Naive B cell (primary cell): ENCODE data around the gene CRMP1. TPM values are rescaled to one million over a fixed set of nuclear protein-coding genes. Genes with fewer than 3 reads are reported as not detected.
A peak's percentile ranks its signal among the peaks of the same experiment; 100 is the strongest.
"Not testable (repeated sequence)": the region's sequence is repeated elsewhere in the genome, so short reads cannot be mapped to it uniquely, and the experiment has no call there.

Experiments used
- ATAC-seq, 2 donors: fragments of 150-1000 bp; cut with Tn5 transposase; 2 replicates each; pipeline ENCODE4 v1.10.0; 2021; ENCODE audit warnings: low read depth in 2 of 2, mild to moderate bottlenecking in 2 of 2, moderate library complexity in 2 of 2
- DNase-seq: peaks from one replicate; pipeline ENCODE4 v3.0.0; 2022
- H3K27ac Mint-ChIP-seq, 6 donors: one replicate each; pipeline ENCODE4 v1.8.0; 2020 to 2022; ENCODE audit warnings: mild to moderate bottlenecking in 6 of 6, mixed read lengths in 6 of 6, moderate library complexity in 5 of 6, inconsistent platforms in 2 of 6
- H3K27me3 Mint-ChIP-seq, 3 donors: one replicate each; pipeline ENCODE4 v1.8.0; 2021 to 2022; ENCODE audit warnings: mixed read lengths in 3 of 3, mild to moderate bottlenecking in 1 of 3
- H3K36me3 Mint-ChIP-seq, 2 donors: one replicate each; pipeline ENCODE4 v1.8.0; 2020 to 2022; ENCODE audit warnings: mixed read lengths in 2 of 2, inconsistent platforms in 1 of 2, mild to moderate bottlenecking in 1 of 2
- H3K4me1 Mint-ChIP-seq, 3 donors: one replicate each; pipeline ENCODE4 v1.8.0; 2020 to 2022; ENCODE audit warnings: mixed read lengths in 3 of 3, inconsistent platforms in 1 of 3, mild to moderate bottlenecking in 1 of 3, moderate library complexity in 1 of 3
- H3K4me3 Mint-ChIP-seq, 8 donors: one replicate each; pipeline ENCODE4 v1.8.0; 2020 to 2022; ENCODE audit warnings: mild to moderate bottlenecking in 8 of 8, mixed read lengths in 8 of 8, moderate library complexity in 8 of 8, inconsistent platforms in 2 of 8
- H3K9me3 Mint-ChIP-seq, 7 donors: one replicate each; pipeline ENCODE4 v1.8.0; 2020 to 2022; ENCODE audit warnings: mixed read lengths in 7 of 7, mild to moderate bottlenecking in 5 of 7, inconsistent platforms in 2 of 7, moderate library complexity in 1 of 7
- polyA plus RNA-seq, 6 donors: library from polyadenylated mRNA; unstranded; fragments of 300-500 nt; fragmentation: Illumina TruSeq; gene quantifications; one replicate each; pipeline ENCODE4 v1.2.3, GENCODE V29; 2021; ENCODE audit warnings: low read depth in 6 of 6

The CRMP1 gene
- polyA plus RNA-seq, 6 donors from 2014 or later = 0.49 to 3.5 (median 1.3) TPM; not detected in 1

GRCh38 chr4:5815641-5816040, 77.2 kb downstream of the CRMP1 start:
- H3K36me3 Mint-ChIP-seq = no peaks in the 10 kb centered on the region
- peaks cover 0 to 16% (median 7%) of the 10 kb centered on the region in 3 donors for H3K27me3 Mint-ChIP-seq
- ATAC-seq = no peak
- H3K4me1 Mint-ChIP-seq = no peaks in the 10 kb centered on the region
- no peak overlapping the region for H3K4me3 Mint-ChIP-seq
- no peak for DNase-seq
- H3K9me3 Mint-ChIP-seq = peaks cover 0 to 3% (median 0%) of the 10 kb centered on the region in 7 donors
- H3K27ac Mint-ChIP-seq = no peak overlapping the region

GRCh38 chr4:5814421-5814820, 78.5 kb downstream of the CRMP1 start:
- Mint-ChIP-seq H3K9me3 (peaks cover 0 to 4% (median 0%) of the 10 kb centered on the region in 7 donors), H3K27me3 (peaks cover 0 to 16% (median 7%) of the 10 kb centered on the region in 3 donors), H3K4me1 (no peaks in the 10 kb centered on the region), H3K27ac (no peak overlapping the region), H3K4me3 (no peak overlapping the region), H3K36me3 (no peaks in the 10 kb centered on the region)
- ATAC-seq (no peak), DNase-seq (no peak)

GRCh38 chr4:5813882-5814255, 79.0 kb downstream of the CRMP1 start:
- Mint-ChIP-seq H3K36me3 (no peaks in the 10 kb centered on the region), H3K27ac (peak overlapping the region in 1 of 6 donors; percentile 44), H3K27me3 (peaks cover 0 to 16% (median 7%) of the 10 kb centered on the region in 3 donors), H3K9me3 (peaks cover 0 to 4% (median 0%) of the 10 kb centered on the region in 7 donors), H3K4me1 (no peaks in the 10 kb centered on the region), H3K4me3 (no peak overlapping the region)
- no peak for DNase-seq
- no peak for ATAC-seq

GRCh38 chr4:5812506-5813229, 80.2 kb downstream of the CRMP1 start:
- ATAC-seq = peak in 1 of 2 donors; percentile 60
- Mint-ChIP-seq H3K4me3 (no peak overlapping the region), H3K27me3 (peaks cover 0 to 16% (median 7%) of the 10 kb centered on the region in 3 donors), H3K4me1 (no peaks in the 10 kb centered on the region), H3K27ac (no peak overlapping the region), H3K9me3 (peaks cover 0 to 4% (median 0%) of the 10 kb centered on the region in 7 donors), H3K36me3 (no peaks in the 10 kb centered on the region)
- DNase-seq = peak; percentile 31

GRCh38 chr4:5812057-5812456, 80.8 kb downstream of the CRMP1 start:
- not testable (repeated sequence) for H3K27ac Mint-ChIP-seq, H3K36me3 Mint-ChIP-seq
- H3K27me3 Mint-ChIP-seq = peaks cover 0 to 16% (median 7%) of the 10 kb centered on the region in 3 donors

GRCh38 chr4:5810770-5811430, 82.0 kb downstream of the CRMP1 start:
- peaks cover 0 to 4% (median 0%) of the 10 kb centered on the region in 7 donors for H3K9me3 Mint-ChIP-seq
- no peak overlapping the region for H3K27ac Mint-ChIP-seq
- H3K4me3 Mint-ChIP-seq = peak overlapping the region in 1 of 8 donors; percentile 8
- no peaks in the 10 kb centered on the region for H3K4me1 Mint-ChIP-seq
- ATAC-seq = no peak
- H3K27me3 Mint-ChIP-seq = peaks cover 0 to 9% (median 7%) of the 10 kb centered on the region in 3 donors
- DNase-seq = no peak
- H3K36me3 Mint-ChIP-seq = no peaks in the 10 kb centered on the region

More at GRCh38 chr4:5812057-5812456, 80.8 kb downstream of the CRMP1 start:
- ATAC-seq, DNase-seq, H3K4me3 Mint-ChIP-seq, H3K4me1 Mint-ChIP-seq, H3K9me3 Mint-ChIP-seq: not testable (repeated sequence)

- no peak for ATAC-seq
Observed at GRCh38 chr4:5810151-5810550, 82.7 kb downstream of the CRMP1 start.

GRCh38 chr4:5809216-5809776, 83.6 kb downstream of the CRMP1 start:
- Mint-ChIP-seq H3K4me3 (no peak overlapping the region), H3K4me1 (no peaks in the 10 kb centered on the region), H3K9me3 (peaks cover 0 to 4% (median 0%) of the 10 kb centered on the region in 7 donors), H3K36me3 (no peaks in the 10 kb centered on the region), H3K27me3 (no peaks in the 10 kb centered on the region), H3K27ac (no peak overlapping the region)
- DNase-seq (no peak), ATAC-seq (no peak)

More at GRCh38 chr4:5810151-5810550, 82.7 kb downstream of the CRMP1 start:
- Mint-ChIP-seq H3K27ac (no peak overlapping the region), H3K4me3 (peak overlapping the region in 1 of 8 donors; percentile 29), H3K36me3 (no peaks in the 10 kb centered on the region), H3K27me3 (peaks cover 0 to 4% (median 4%) of the 10 kb centered on the region in 3 donors), H3K9me3 (peaks cover 0 to 4% (median 0%) of the 10 kb centered on the region in 7 donors), H3K4me1 (no peaks in the 10 kb centered on the region)
- DNase-seq = no peak

- no peak for ATAC-seq
Observed at GRCh38 chr4:5808081-5808741, 84.7 kb downstream of the CRMP1 start.

GRCh38 chr4:5805270-5805669, 87.6 kb downstream of the CRMP1 start:
- no peak for ATAC-seq
- no peaks in the 10 kb centered on the region for H3K9me3 Mint-ChIP-seq
- DNase-seq = no peak

More at GRCh38 chr4:5808081-5808741, 84.7 kb downstream of the CRMP1 start:
- Mint-ChIP-seq H3K27ac (peak overlapping the region in 1 of 6 donors; percentile 74), H3K9me3 (peaks cover 0 to 4% (median 0%) of the 10 kb centered on the region in 7 donors), H3K4me1 (no peaks in the 10 kb centered on the region), H3K4me3 (no peak overlapping the region), H3K36me3 (no peaks in the 10 kb centered on the region), H3K27me3 (no peaks in the 10 kb centered on the region)
- no peak for DNase-seq

GRCh38 chr4:5804656-5805055, 88.2 kb downstream of the CRMP1 start:
- Mint-ChIP-seq H3K36me3 (no peaks in the 10 kb centered on the region), H3K4me1 (no peaks in the 10 kb centered on the region), H3K9me3 (no peaks in the 10 kb centered on the region), H3K27me3 (no peaks in the 10 kb centered on the region), H3K27ac (no peak overlapping the region), H3K4me3 (no peak overlapping the region)
- no peak for ATAC-seq
- no peak for DNase-seq

More at GRCh38 chr4:5805270-5805669, 87.6 kb downstream of the CRMP1 start:
- Mint-ChIP-seq H3K36me3 (no peaks in the 10 kb centered on the region), H3K27me3 (no peaks in the 10 kb centered on the region), H3K4me1 (no peaks in the 10 kb centered on the region), H3K4me3 (no peak overlapping the region), H3K27ac (no peak overlapping the region)

- Mint-ChIP-seq H3K36me3 (no peaks in the 10 kb centered on the region), H3K9me3 (no peaks in the 10 kb centered on the region), H3K4me1 (no peaks in the 10 kb centered on the region), H3K4me3 (no peak overlapping the region), H3K27ac (no peak overlapping the region), H3K27me3 (peaks cover 0 to 4% (median 0%) of the 10 kb centered on the region in 3 donors)
- ATAC-seq = no peak
- no peak for DNase-seq
Observed at GRCh38 chr4:5802565-5802964, 90.3 kb downstream of the CRMP1 start.

- Mint-ChIP-seq H3K4me3 (no peak overlapping the region), H3K27me3 (peaks cover 0 to 4% (median 0%) of the 10 kb centered on the region in 3 donors), H3K9me3 (no peaks in the 10 kb centered on the region), H3K36me3 (no peaks in the 10 kb centered on the region), H3K4me1 (no peaks in the 10 kb centered on the region), H3K27ac (no peak overlapping the region)
- ATAC-seq (no peak), DNase-seq (no peak)
Observed at GRCh38 chr4:5801696-5802095, 91.2 kb downstream of the CRMP1 start.
